ENCODE results near the gene TMEM95.

DNA sequence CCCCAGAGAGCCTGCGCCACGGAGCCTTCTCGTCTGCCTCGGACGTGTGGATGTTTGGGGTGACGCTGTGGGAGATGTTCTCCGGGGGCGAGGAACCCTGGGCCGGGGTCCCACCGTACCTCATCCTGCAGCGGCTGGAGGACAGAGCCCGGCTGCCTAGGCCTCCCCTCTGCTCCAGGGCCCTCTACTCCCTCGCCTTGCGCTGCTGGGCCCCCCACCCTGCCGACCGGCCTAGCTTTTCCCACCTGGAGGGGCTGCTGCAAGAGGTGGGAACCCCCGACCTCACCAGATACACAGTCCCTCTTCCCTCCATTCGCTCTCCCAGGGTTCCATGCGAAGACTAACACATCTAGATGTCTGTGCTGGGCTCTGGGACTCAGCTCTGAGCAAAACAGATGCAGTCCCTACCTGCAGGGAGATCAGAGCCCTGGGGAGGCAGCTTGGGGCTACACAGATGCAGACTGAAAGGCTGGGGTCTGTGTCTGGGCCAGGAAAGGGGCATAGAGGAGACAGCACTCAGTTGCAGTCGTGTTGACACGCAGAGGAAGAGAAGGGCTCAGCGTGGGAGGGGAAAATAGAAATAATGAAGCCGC lies 29.6 kb downstream of the TMEM95 start:
- TF ChIP-seq, protein P1, sequence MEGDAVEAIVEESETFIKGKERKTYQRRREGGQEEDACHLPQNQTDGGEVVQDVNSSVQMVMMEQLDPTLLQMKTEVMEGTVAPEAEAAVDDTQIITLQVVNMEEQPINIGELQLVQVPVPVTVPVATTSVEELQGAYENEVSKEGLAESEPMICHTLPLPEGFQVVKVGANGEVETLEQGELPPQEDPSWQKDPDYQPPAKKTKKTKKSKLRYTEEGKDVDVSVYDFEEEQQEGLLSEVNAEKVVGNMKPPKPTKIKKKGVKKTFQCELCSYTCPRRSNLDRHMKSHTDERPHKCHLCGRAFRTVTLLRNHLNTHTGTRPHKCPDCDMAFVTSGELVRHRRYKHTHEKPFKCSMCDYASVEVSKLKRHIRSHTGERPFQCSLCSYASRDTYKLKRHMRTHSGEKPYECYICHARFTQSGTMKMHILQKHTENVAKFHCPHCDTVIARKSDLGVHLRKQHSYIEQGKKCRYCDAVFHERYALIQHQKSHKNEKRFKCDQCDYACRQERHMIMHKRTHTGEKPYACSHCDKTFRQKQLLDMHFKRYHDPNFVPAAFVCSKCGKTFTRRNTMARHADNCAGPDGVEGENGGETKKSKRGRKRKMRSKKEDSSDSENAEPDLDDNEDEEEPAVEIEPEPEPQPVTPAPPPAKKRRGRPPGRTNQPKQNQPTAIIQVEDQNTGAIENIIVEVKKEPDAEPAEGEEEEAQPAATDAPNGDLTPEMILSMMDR (optimal IDR thresholded peaks at IDR 0.05 in 1 of 3, IDR thresholded peaks at IDR 0.05 in 1 of 3, conservative IDR thresholded peaks at IDR 0.05 in 1 of 3; ENCODE audit: extremely low read depth in 1 of 3, insufficient read depth in 2 of 3, low read length in 3 of 3), result no peak
- TF ChIP-seq EZH2 (IDR thresholded peaks at IDR 0.05; ENCODE audit: low read length), result no peak

Measured in keratinocyte (primary cell).